Right ventricle myocardium superior (tissue), 1 donor: Measurements from ENCODE around the gene SPACA6. TPM values are rescaled to one million over a fixed set of nuclear protein-coding genes. Genes with fewer than 3 reads are reported as not detected.
"Not testable (repeated sequence)": the region's sequence is repeated elsewhere in the genome, so short reads cannot be mapped to it uniquely, and the experiment has no call there.

Experiments
- ATAC-seq: fragments of 200-7000 bp; cut with Tn5 transposase; one replicate; pipeline ENCODE4 v1.9.1; 2020; ENCODE audit warnings: mild to moderate bottlenecking; ENCODE audit not compliant: poor library complexity
- DNase-seq: peaks from one replicate; pipeline ENCODE4 v3.0.0-alpha.2; 2020
- intact Hi-C: fragments of 100-400 bp; cut with DNase I; formaldehyde crosslinking; loops from one replicate; pipeline ENCODE4 v1.11.2; 2022
- long read RNA-seq: library from polyadenylated mRNA; unstranded; transcript quantifications from one replicate; pipeline ENCODE4 v2.0.0, GENCODE V29; 2021
- total RNA-seq: library from RNA; stranded (reverse); fragmentation: NEBNext Ultra II Directional; extraction: Animal tissue kit (Norgen Biotek cat#: 25700); gene quantifications from one replicate; pipeline ENCODE4 v1.2.1, GENCODE V29; 2021
- donor health status: DM: no; HTN: yes; CAD: no; lungs with severe emphysema.

Gene SPACA6, protein sequence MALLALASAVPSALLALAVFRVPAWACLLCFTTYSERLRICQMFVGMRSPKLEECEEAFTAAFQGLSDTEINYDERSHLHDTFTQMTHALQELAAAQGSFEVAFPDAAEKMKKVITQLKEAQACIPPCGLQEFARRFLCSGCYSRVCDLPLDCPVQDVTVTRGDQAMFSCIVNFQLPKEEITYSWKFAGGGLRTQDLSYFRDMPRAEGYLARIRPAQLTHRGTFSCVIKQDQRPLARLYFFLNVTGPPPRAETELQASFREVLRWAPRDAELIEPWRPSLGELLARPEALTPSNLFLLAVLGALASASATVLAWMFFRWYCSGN
- total RNA-seq: 10.1 TPM
- long read RNA-seq, partial matches to known transcripts: 0 of 6 reads
- long read RNA-seq, other reads (novel, unspliced or antisense): 6 of 6 reads

DNA sequence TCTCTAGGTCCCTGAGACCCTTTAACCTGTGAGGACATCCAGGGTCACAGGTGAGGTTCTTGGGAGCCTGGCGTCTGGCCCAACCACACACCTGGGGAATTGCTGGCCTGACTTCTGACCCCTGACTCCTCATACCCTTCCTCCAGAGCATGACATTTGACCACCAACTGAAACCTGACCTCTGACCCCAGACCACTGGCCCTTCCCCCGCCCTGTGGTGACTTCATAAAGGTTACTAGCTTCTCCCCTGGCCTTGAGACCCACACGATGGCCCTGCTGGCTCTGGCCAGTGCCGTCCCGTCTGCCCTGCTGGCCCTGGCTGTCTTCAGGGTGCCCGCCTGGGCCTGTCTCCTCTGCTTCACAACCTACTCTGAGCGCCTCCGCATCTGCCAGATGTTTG is at the start of gene SPACA6:
Gene SPACA6 (plus strand): TSS at position 71 of the 400 bp plus-strand sequence. CDS start 197 bp downstream, at position 268.
- intact Hi-C loops: no loop called here
- ATAC-seq (no peak), DNase-seq (no peak)

DNA sequence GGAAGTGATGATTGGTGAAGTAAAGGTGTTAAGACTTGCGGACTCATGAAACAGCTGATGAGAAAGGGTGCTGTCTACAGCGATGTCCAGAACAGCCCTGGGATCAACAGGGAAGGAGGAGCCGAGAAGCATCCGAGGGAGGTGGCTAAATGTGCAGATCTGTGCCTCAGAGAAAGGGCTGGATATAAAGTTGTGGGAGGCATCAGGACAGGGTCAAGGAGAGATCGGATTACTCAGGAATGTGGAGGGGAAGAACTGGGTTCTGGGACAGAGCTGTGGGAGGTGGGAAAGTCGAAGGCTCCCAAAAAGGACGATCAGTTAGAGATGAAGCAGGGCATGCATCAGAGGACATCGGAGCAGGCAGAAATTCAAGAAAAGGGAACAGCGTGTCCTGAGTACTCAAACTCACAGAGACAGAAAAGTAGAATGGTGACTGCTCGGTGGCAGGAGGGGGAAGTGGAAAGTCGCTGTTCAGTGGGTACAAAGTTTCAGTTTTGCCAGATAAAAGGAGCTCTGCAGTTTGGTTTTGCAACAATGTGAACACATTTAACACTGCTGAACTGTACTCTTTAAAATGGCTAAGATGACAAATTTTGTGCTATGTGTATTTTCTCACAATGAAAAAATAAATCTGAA is 48.4 kb upstream of the SPACA6 start:
- ATAC-seq (no peak), DNase-seq (no peak)
- intact Hi-C loops: no loop called here

GRCh38 chr19:51646730-51647129 is 46.4 kb upstream of the SPACA6 start, which contains the start of gene SIGLEC14:
SIGLEC14 (minus strand) TSS chr19:51646825; CDS start chr19:51646759, 66 bp downstream.
- DNase-seq, intact Hi-C loops: not testable (repeated sequence)
- ATAC-seq: peak; percentile 56

DNA sequence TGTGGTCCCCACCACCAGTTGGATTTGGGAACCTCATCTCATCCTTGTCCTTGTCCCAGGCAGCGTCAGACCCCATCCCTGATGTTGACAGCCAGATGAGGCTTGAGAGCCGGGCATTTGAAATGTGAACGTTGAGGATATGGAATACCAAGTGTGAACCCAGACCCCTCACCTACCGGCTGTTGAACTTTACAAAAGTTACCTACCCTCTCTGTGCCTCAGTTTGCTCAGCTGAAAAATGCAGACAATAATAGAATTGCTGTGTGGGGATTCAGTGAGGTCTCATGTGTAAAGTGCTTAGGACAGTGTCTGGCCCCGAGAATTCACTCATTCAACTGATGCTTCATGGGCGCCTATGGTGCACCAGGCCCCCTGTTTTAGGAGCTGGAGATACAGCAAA is 45.8 kb upstream of the SPACA6 start:
- no peak for ATAC-seq
- DNase-seq: no peak
- intact Hi-C loops: no loop called here

DNA sequence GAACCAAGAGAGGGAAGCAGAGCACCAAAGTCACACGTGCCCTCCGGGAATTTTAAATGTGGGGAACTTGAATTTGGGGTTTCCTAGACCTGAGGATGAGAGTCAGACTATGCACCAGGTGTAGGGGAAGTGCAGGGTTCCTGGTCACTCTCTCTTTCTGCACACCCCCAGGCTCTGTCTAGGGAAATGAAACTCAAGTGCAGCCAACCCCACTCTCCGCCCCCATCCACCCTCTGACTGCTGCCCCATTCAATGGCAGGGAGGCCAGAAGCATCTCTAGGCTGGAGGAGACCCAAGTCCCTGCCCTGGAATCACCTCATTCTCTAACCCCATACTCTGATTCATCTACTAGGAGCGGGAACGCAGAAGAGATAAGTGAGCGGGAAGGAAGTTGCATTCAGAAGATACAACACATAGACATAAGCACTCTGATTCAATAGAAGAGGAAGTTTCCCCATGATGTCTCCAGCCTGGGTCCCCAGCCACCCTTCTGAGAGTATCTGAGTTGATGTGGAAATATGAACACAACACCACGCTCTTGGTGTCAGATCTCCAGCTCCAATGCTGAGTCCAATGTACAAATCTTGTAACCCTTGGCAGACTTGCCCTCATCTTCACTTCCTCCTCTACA is 41.8 kb upstream of the SPACA6 start:
- intact Hi-C loops: loop anchor here (5.0 to 10.0 kb wide), 2 partner anchors 179 to 257 kb away; partner anchors contain the start of gene C19orf84
- ATAC-seq (no peak), DNase-seq (no peak)

- intact Hi-C loops: loop anchor here (5.0 to 10.0 kb wide), 2 partner anchors 180 to 257 kb away; partner anchors contain the start of gene C19orf84
- DNase-seq (no peak), ATAC-seq (no peak)
These were observed 40.9 kb upstream of the SPACA6 start for GRCh38 chr19:51652266-51652665.

- DNase-seq (no peak), ATAC-seq (no peak)
- intact Hi-C loops: loop anchor here (5.0 to 10.0 kb wide), 2 partner anchors 181 to 258 kb away; partner anchors contain the start of gene C19orf84
These were observed 40.0 kb upstream of the SPACA6 start for GRCh38 chr19:51653162-51653561.

GRCh38 chr19:51654783-51655182 is 38.3 kb upstream of the SPACA6 start:
- ATAC-seq (no peak), DNase-seq (no peak)
- intact Hi-C loops: loop anchor here (5.0 to 10.0 kb wide), 2 partner anchors 182 to 260 kb away; partner anchors contain the start of gene C19orf84

DNA sequence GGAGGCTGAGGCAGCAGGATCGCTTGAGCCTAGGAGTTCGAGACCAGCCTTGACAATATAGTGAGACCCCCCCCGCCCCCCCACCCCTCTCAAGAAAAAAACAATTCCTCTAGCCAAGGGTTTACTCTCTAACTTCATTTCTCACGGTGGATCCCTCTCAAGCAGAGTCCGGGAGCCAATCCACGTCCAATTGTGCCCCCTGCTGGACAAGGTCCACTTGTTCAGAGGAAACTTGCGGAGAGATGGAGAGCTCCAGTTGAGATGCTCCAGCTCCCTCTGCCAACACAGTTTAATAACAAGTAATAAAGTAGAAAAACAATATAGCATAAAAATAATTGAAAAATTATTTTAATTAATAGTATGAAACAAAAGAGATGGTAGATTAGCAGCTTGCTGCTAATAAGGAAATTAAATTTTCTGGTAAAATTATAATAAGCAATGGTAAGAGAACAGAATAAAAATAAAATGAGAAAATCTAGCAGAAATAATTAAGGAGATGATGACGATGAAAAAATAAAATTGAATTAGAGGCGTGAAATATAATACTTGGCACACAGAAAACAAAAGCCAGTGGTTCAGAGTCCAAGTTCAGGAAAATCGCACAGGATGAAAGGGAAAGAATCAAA is 32.0 kb upstream of the SPACA6 start:
- intact Hi-C loops: no loop called here
- no peak for DNase-seq
- no peak for ATAC-seq

GRCh38 chr19:51663650-51664049 is 29.5 kb upstream of the SPACA6 start:
- no peak for ATAC-seq
- DNase-seq: no peak
- intact Hi-C loops: no loop called here

GRCh38 chr19:51664131-51664530 is 29.0 kb upstream of the SPACA6 start:
- intact Hi-C loops: no loop called here
- DNase-seq: no peak

DNA sequence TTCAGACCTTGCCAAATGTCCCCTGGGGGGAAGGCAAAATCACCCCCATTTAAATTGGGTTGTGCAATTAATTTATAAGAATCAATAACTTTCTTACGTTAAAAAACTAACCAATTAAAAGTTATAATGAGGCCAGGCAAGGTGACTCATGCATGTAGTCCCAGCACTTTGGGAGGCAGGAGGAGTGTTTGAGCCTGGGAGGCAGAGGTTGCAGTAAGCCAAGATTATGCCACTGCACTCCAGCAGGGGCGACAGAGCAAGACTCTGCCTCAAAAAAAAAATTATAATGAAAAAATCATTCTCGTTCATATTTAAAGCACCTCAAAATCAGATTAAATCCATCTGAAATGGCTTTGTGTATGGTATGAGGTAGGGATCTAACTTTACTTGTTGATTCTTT is 28.1 kb upstream of the SPACA6 start:
- DNase-seq (no peak), ATAC-seq (no peak)
- intact Hi-C loops: loop anchor here (5.0 kb wide), 1 partner anchor 198 kb away; no protein-coding TSS in a partner anchor

More at GRCh38 chr19:51664131-51664530, 29.0 kb upstream of the SPACA6 start:
- ATAC-seq: no peak

- intact Hi-C loops: loop anchor here (5.0 kb wide), 1 partner anchor 201 kb away; no protein-coding TSS in a partner anchor
- no peak for ATAC-seq
These were observed 24.9 kb upstream of the SPACA6 start for GRCh38 chr19:51668216-51668615.

GRCh38 chr19:51675911-51676565 is 17.1 kb upstream of the SPACA6 start:
- DNase-seq, intact Hi-C loops, ATAC-seq: not testable (repeated sequence)

More at GRCh38 chr19:51668216-51668615, 24.9 kb upstream of the SPACA6 start:
- no peak for DNase-seq

- ATAC-seq: no peak
- intact Hi-C loops: no loop called here
- no peak for DNase-seq
These were observed 16.5 kb upstream of the SPACA6 start for GRCh38 chr19:51676566-51677083.

- ATAC-seq: no peak
- DNase-seq: no peak
These were observed 12.7 kb upstream of the SPACA6 start for GRCh38 chr19:51680474-51680873.

DNA sequence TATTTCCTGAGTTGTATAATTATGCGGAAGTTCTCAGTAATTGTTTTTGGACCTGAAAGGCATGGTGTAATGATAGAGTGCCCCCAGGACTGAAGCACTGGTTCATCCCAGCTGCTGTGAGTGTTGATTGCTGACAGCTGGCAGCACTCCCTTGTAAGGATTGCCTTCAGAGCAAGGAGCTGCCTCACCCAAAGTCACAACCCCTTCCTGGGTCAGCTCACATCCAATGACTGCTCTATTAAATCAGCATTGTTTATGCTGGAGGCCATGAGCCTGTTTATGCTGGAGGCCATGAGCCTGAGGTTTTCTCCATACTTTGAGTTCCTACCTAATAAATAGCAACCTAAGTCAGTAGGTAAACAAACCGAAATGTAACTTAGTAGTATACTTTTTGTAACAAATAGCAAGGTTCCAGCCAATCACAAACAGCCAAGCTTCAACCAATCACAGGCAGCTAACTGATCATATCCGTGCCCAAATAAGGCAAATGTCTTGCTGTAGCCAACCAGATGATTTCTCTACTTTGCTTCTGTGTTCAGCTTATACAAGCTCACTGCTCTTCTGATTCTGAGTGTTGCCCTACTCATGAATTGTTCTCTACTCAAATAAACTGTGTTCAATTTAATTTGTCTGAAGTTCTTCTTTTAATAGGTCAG is 11.7 kb upstream of the SPACA6 start:
- intact Hi-C loops: no loop called here
- no peak for DNase-seq

More at GRCh38 chr19:51680474-51680873, 12.7 kb upstream of the SPACA6 start:
- intact Hi-C loops: no loop called here

More for the DNA sequence above, 11.7 kb upstream of the SPACA6 start:
- ATAC-seq: no peak
